Measurements from ENCODE around the gene WDR81.

- TF ChIP-seq EZH2phosphoT487 (IDR thresholded peaks at IDR 0.05; ENCODE audit: low read depth) (no peak), CTCF (IDR thresholded peaks at IDR 0.05; ENCODE audit: low read depth, low read length) (no peak)
These were observed 26.8 kb upstream of the WDR81 start for GRCh38 chr17:1697681-1698080.

All from OCI-LY3 (cell line).